ENCODE measurements around the gene IRS1.
"Not testable (repeated sequence)": the region's sequence is repeated elsewhere in the genome, so short reads cannot be mapped to it uniquely, and the experiment has no call there.

IRS1 gene

DNA sequence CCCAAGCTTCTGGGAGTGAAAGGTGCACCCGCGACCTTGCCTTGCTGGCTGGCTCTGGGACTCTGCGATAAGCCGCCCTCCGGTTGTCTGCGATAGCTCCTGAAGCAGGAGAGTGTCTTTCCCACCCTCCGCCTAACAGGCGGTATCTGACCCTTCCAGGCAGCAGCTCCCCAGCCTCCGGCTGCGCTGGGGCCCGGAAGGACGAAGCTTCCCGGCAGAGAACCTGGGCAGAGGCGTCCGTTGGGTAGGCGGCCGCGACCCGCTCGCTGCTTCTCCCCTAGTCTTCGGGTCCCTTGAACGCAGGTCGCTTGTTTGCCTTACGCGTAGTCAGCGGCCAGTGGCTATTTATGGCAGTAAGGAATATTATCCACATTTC lies 35.8 kb upstream of the IRS1 start:
- peaks cover 81% of the 10 kb centered on the region for H3K79me2 ChIP-seq (ENCODE audit: insufficient read depth, low read length)

GRCh38 chr2:226834880-226835279 lies 35.3 kb upstream of the IRS1 start:
- Histone ChIP-seq H3F3A (ENCODE audit: insufficient read depth) (peaks cover 52% of the 10 kb centered on the region), H3K27ac (ENCODE audit: low read depth, low read length) (peak overlapping the region; percentile 97), H3K4me3 (ENCODE audit: insufficient read depth, low read length, poor library complexity, severe bottlenecking) (peak overlapping the region; percentile 90), H4K20me1 (ENCODE audit: low read depth, low read length) (0 out of 2 replicates have a peak, but pooled peaks cover 14% of the 10 kb centered on the region), H3K36me3 (ENCODE audit: low read length) (peaks cover 33% of the 10 kb centered on the region), H3K79me2 (ENCODE audit: insufficient read depth, low read length) (peaks cover 79% of the 10 kb centered on the region), H3K4me2 (ENCODE audit: low read depth, low read length, poor library complexity, severe bottlenecking) (peak overlapping the region; percentile 96), H3K9ac (ENCODE audit: low read length) (peak overlapping the region; percentile 99)
- H3K9me3 ChIP-seq (ENCODE audit: insufficient read depth, low read length); H3K27me3 ChIP-seq (ENCODE audit: low read length); H2AFZ ChIP-seq (ENCODE audit: low read depth, low read length, severe bottlenecking); H3K9me2 ChIP-seq (replicated peaks; ENCODE audit: insufficient read depth, low read length): not testable (repeated sequence)

More for the DNA sequence above, 35.8 kb upstream of the IRS1 start:
- Histone ChIP-seq H3F3A (ENCODE audit: insufficient read depth) (peaks cover 47% of the 10 kb centered on the region), H4K20me1 (ENCODE audit: low read depth, low read length) (0 out of 2 replicates have a peak, but pooled peaks cover 14% of the 10 kb centered on the region), H3K36me3 (ENCODE audit: low read length) (peaks cover 33% of the 10 kb centered on the region), H2AFZ (ENCODE audit: low read depth, low read length, severe bottlenecking) (no peak overlapping the region), H3K27me3 (ENCODE audit: low read length) (no peaks in the 10 kb centered on the region), H3K9me3 (ENCODE audit: insufficient read depth, low read length) (no peaks in the 10 kb centered on the region), H3K4me2 (ENCODE audit: low read depth, low read length, poor library complexity, severe bottlenecking) (peak overlapping the region; percentile 96), H3K27ac (ENCODE audit: low read depth, low read length) (peak overlapping the region; percentile 97), H3K9ac (ENCODE audit: low read length) (peak overlapping the region; percentile 99), H3K4me3 (ENCODE audit: insufficient read depth, low read length, poor library complexity, severe bottlenecking) (peak overlapping the region; percentile 90), H3K9me2 (replicated peaks; ENCODE audit: insufficient read depth, low read length) (no peaks in the 10 kb centered on the region)
- TF ChIP-seq, protein P1, sequence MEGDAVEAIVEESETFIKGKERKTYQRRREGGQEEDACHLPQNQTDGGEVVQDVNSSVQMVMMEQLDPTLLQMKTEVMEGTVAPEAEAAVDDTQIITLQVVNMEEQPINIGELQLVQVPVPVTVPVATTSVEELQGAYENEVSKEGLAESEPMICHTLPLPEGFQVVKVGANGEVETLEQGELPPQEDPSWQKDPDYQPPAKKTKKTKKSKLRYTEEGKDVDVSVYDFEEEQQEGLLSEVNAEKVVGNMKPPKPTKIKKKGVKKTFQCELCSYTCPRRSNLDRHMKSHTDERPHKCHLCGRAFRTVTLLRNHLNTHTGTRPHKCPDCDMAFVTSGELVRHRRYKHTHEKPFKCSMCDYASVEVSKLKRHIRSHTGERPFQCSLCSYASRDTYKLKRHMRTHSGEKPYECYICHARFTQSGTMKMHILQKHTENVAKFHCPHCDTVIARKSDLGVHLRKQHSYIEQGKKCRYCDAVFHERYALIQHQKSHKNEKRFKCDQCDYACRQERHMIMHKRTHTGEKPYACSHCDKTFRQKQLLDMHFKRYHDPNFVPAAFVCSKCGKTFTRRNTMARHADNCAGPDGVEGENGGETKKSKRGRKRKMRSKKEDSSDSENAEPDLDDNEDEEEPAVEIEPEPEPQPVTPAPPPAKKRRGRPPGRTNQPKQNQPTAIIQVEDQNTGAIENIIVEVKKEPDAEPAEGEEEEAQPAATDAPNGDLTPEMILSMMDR (IDR thresholded peaks at IDR 0.05; ENCODE audit: insufficient read depth, low read length, poor library complexity, severe bottlenecking) = no peak
- TF ChIP-seq EZH2phosphoT487 (conservative IDR thresholded peaks at IDR 0.05; ENCODE audit: low read length) = no peak

- Histone ChIP-seq H3K79me2 (ENCODE audit: insufficient read depth, low read length) (peaks cover 66% of the 10 kb centered on the region), H3F3A (ENCODE audit: insufficient read depth) (peaks cover 48% of the 10 kb centered on the region), H3K4me2 (ENCODE audit: low read depth, low read length, poor library complexity, severe bottlenecking) (peak overlapping the region; percentile 96), H3K4me3 (ENCODE audit: insufficient read depth, low read length, poor library complexity, severe bottlenecking) (no peak overlapping the region), H2AFZ (ENCODE audit: low read depth, low read length, severe bottlenecking) (no peak overlapping the region), H3K9me2 (replicated peaks; ENCODE audit: insufficient read depth, low read length) (no peaks in the 10 kb centered on the region), H3K9ac (ENCODE audit: low read length) (no peak overlapping the region), H3K27me3 (ENCODE audit: low read length) (no peaks in the 10 kb centered on the region), H3K36me3 (ENCODE audit: low read length) (peaks cover 33% of the 10 kb centered on the region), H3K27ac (ENCODE audit: low read depth, low read length) (no peak overlapping the region), H4K20me1 (ENCODE audit: low read depth, low read length) (0 out of 2 replicates have a peak, but pooled peaks cover 14% of the 10 kb centered on the region), H3K9me3 (ENCODE audit: insufficient read depth, low read length) (no peaks in the 10 kb centered on the region)
- TF ChIP-seq, protein P1 (IDR thresholded peaks at IDR 0.05; ENCODE audit: insufficient read depth, low read length, poor library complexity, severe bottlenecking) = no peak
- TF ChIP-seq EZH2phosphoT487 (conservative IDR thresholded peaks at IDR 0.05; ENCODE audit: low read length) = no peak
Measured at GRCh38 chr2:226832061-226832460, 32.4 kb upstream of the IRS1 start.

DNA sequence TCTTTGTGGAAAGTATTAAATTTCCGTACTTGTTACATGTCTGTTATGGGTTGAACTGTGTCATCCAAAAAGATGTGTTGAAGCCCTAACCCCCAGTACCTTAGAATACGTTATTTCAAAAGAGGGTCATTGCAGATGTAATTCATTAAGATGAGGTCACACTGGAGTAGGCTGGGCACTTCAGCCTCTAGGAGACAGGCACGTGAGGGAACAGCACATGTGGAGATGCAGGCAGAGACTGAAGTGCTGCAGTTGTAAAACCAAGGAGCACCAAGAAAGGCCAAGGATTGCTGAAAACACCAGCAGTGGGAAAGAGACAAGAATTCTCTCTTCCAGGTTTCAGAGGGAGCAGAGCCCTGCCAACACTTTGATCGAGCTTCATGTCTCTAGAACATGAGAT lies 31.6 kb upstream of the IRS1 start:
- Histone ChIP-seq H3K9me3 (ENCODE audit: insufficient read depth, low read length) (no peaks in the 10 kb centered on the region), H3K27me3 (ENCODE audit: low read length) (no peaks in the 10 kb centered on the region), H2AFZ (ENCODE audit: low read depth, low read length, severe bottlenecking) (no peak overlapping the region), H4K20me1 (ENCODE audit: low read depth, low read length) (0 out of 2 replicates have a peak, but pooled peaks cover 14% of the 10 kb centered on the region), H3K27ac (ENCODE audit: low read depth, low read length) (no peak overlapping the region), H3K9ac (ENCODE audit: low read length) (no peak overlapping the region), H3K4me3 (ENCODE audit: insufficient read depth, low read length, poor library complexity, severe bottlenecking) (no peak overlapping the region), H3K4me2 (ENCODE audit: low read depth, low read length, poor library complexity, severe bottlenecking) (no peak overlapping the region), H3K36me3 (ENCODE audit: low read length) (peaks cover 33% of the 10 kb centered on the region), H3K9me2 (replicated peaks; ENCODE audit: insufficient read depth, low read length) (no peaks in the 10 kb centered on the region), H3F3A (ENCODE audit: insufficient read depth) (peaks cover 42% of the 10 kb centered on the region), H3K79me2 (ENCODE audit: insufficient read depth, low read length) (peaks cover 69% of the 10 kb centered on the region)
- TF ChIP-seq, protein P1 (IDR thresholded peaks at IDR 0.05; ENCODE audit: insufficient read depth, low read length, poor library complexity, severe bottlenecking) = no peak

Data from SU-DHL-6 (cell line).